GM12891 (cell line): ENCODE results near the gene NFE2.
"Not testable (repeated sequence)": the region's sequence is repeated elsewhere in the genome, so short reads cannot be mapped to it uniquely, and the experiment has no call there.

Experiments
- POLR2A ChIP-seq: IDR thresholded peaks from 2 replicates; pipeline ENCODE4 v1.6.1; 2011; ENCODE audit warnings: low read depth, low read length, control low read depth
- POLR2AphosphoS5 ChIP-seq: IDR thresholded peaks from 2 replicates; pipeline ENCODE4 v1.6.1; 2011; ENCODE audit warnings: low read depth, low read length, control low read depth

DNA sequence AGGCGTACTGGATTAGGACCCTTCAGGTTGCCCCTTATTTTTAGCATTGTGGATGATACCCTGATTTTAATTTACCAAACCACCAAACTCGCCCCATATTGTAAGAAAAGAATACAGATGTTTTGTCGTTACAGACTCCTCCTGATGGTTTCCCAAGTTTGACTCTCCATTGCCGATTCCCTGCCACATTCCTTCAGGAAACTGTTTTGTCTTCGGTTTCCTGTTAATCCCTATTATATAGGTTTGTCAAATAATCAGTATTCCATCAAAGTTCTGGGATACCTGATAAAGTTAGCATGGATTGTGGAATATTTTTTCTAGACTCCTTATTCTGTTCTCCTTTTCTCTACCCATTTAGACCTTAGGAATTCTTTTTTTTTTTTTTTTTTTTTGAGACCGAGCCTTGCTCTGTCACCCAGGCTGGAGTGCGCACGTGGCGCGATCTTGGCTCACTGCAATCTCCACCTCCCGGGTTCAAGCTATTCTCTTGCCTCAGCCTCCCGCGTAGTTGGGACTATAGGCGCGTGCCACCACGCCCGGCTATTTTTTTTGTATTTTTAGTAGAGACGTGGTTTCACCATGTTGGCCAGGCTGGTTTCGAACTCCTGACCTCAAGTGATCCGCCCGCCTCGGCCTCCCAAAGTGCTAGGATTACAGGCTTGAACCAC is 24.8 kb upstream of the NFE2 start:
- not testable (repeated sequence) for TF ChIP-seq POLR2AphosphoS5, POLR2A
